Immature natural killer cell (primary cell): ENCODE data around the gene UGT1A3. TPM values are rescaled to one million over a fixed set of nuclear protein-coding genes. Genes with fewer than 3 reads are reported as not detected.

Source experiments
- polyA plus RNA-seq, 3 donors: library from polyadenylated mRNA; unstranded; fragments of 300-500 nt; fragmentation: Illumina TruSeq; gene quantifications; one replicate each; pipeline ENCODE4 v1.2.3, GENCODE V29; 2021

Gene UGT1A3
- polyA plus RNA-seq, 3 donors from 2014 or later = not detected

Other genes starting within 250 kb of the UGT1A3 start
- gene USP40, start 162.3 kb upstream of the UGT1A3 start, polyA plus RNA-seq = 1 to 10 TPM; 3.4 to 8.6 (median 5.1) TPM
- not detected for gene UGT1A8, start 111.4 kb upstream of the UGT1A3 start, polyA plus RNA-seq
- gene UGT1A10, start 92.6 kb upstream of the UGT1A3 start, polyA plus RNA-seq = not detected
- not detected for gene UGT1A9, start 57.1 kb upstream of the UGT1A3 start, polyA plus RNA-seq
- not detected for gene UGT1A7, start 47.1 kb upstream of the UGT1A3 start, polyA plus RNA-seq
- gene UGT1A6, start 36.2 kb upstream of the UGT1A3 start, polyA plus RNA-seq = not detected
- not detected for gene UGT1A5, start 16.1 kb upstream of the UGT1A3 start, polyA plus RNA-seq
- gene UGT1A4, start 10.3 kb upstream of the UGT1A3 start, polyA plus RNA-seq = not detected
- not detected for gene UGT1A1, start 31.2 kb downstream of the UGT1A3 start, polyA plus RNA-seq
- gene MROH2A, start 49.3 kb downstream of the UGT1A3 start, polyA plus RNA-seq = not detected
- gene HJURP, start 125.5 kb downstream of the UGT1A3 start, polyA plus RNA-seq = 1 to 10 TPM in 1 of 3 donors, under 1 TPM in 2; 0.47 to 1.2 (median 0.69) TPM
- gene TRPM8, start 188.3 kb downstream of the UGT1A3 start, polyA plus RNA-seq = under 1 TPM; 0.06 to 0.52 (median 0.42) TPM